Large intestine (tissue), 3 donors: ENCODE data around the gene ZNF688. TPM values are rescaled to one million over a fixed set of nuclear protein-coding genes. Genes with fewer than 3 reads are reported as not detected.

Source experiments
- DNase-seq, 2 donors: peaks; one replicate each; pipeline versions ENCODE4 v3.0.0 to v3.0.0-alpha.2; 2013
- H3K27ac ChIP-seq: one replicate; pipeline ENCODE4 v1.5.1; 2013; ENCODE audit warnings: low read length
- H3K27me3 ChIP-seq: 2 replicates; pipeline ENCODE4 v1.6.1; 2013; ENCODE audit warnings: low read length; ENCODE audit not compliant: control insufficient read depth, insufficient read depth
- H3K36me3 ChIP-seq: 2 replicates; pipeline ENCODE4 v1.6.1; 2013; ENCODE audit warnings: low read length; ENCODE audit not compliant: control insufficient read depth, insufficient read depth
- H3K4me1 ChIP-seq: one replicate; pipeline ENCODE4 v1.6.1; 2013; ENCODE audit warnings: low read length; ENCODE audit not compliant: control insufficient read depth, insufficient read depth
- H3K4me3 ChIP-seq: one replicate; pipeline ENCODE4 v1.5.1; 2013; ENCODE audit warnings: low read length
- H3K9me3 ChIP-seq: one replicate; pipeline ENCODE4 v1.6.1; 2013; ENCODE audit warnings: mild to moderate bottlenecking, low read depth, low read length, moderate library complexity; ENCODE audit not compliant: control insufficient read depth
- WGBS: methylation state at CpG from one replicate; pipeline ENCODE4 v1.1.5; 2013; ENCODE audit warnings: low lambda C conversion rate; ENCODE audit not compliant: insufficient coverage; 5-methylcytosine and 5-hydroxymethylcytosine counted together
- polyA plus RNA-seq: library from polyadenylated mRNA; unstranded; fragments of 120-200 nt; gene quantifications from one replicate; pipeline ENCODE4 v1.2.1, GENCODE V29; 2013

The ZNF688 gene
- polyA plus RNA-seq, 1 donor: 15.8 TPM

- no peak overlapping the region for H3K27ac ChIP-seq
- H3K4me1 ChIP-seq: peaks cover 46% of the 10 kb centered on the region
- peak in 1 of 2 donors; percentile 44 for DNase-seq
- no CpG with 5 or more reads among the region's 10 CpGs for WGBS
- peak overlapping the region; percentile 20 for H3K4me3 ChIP-seq
- peaks cover 37% of the 10 kb centered on the region for H3K36me3 ChIP-seq
- H3K9me3 ChIP-seq: peaks cover 10% of the 10 kb centered on the region
- H3K27me3 ChIP-seq: no peaks in the 10 kb centered on the region
These were observed 15.4 kb downstream of the ZNF688 start for GRCh38 chr16:30556125-30556473.

- Histone ChIP-seq H3K4me3 (peak overlapping the region; percentile 20), H3K9me3 (peaks cover 10% of the 10 kb centered on the region), H3K4me1 (peaks cover 46% of the 10 kb centered on the region), H3K27me3 (no peaks in the 10 kb centered on the region), H3K27ac (no peak overlapping the region), H3K36me3 (peaks cover 37% of the 10 kb centered on the region)
- DNase-seq: no peak
- WGBS: no CpG with 5 or more reads among the region's 69 CpGs
These were observed 16.0 kb downstream of the ZNF688 start for GRCh38 chr16:30555315-30556124.

- peaks cover 10% of the 10 kb centered on the region for H3K9me3 ChIP-seq
- no peak overlapping the region for H3K4me3 ChIP-seq
- peaks cover 37% of the 10 kb centered on the region for H3K36me3 ChIP-seq
- H3K27ac ChIP-seq: no peak overlapping the region
- H3K4me1 ChIP-seq: peaks cover 43% of the 10 kb centered on the region
- no peaks in the 10 kb centered on the region for H3K27me3 ChIP-seq
- DNase-seq: no peak
- WGBS: no CpG with 5 or more reads among the region's 18 CpGs
These were observed 16.8 kb downstream of the ZNF688 start for GRCh38 chr16:30554557-30555314.

GRCh38 chr16:30553393-30553899 lies 18.1 kb downstream of the ZNF688 start:
- H3K27me3 ChIP-seq: no peaks in the 10 kb centered on the region
- peak overlapping the region; percentile 2 for H3K27ac ChIP-seq
- whole genome bisulfite sequencing: no CpG with 5 or more reads among the region's 2 CpGs
- peaks cover 10% of the 10 kb centered on the region for H3K9me3 ChIP-seq
- H3K4me1 ChIP-seq: peaks cover 47% of the 10 kb centered on the region
- no peak for DNase-seq
- no peak overlapping the region for H3K4me3 ChIP-seq
- peaks cover 37% of the 10 kb centered on the region for H3K36me3 ChIP-seq

GRCh38 chr16:30552956-30553355 lies 18.6 kb downstream of the ZNF688 start:
- H3K4me1 ChIP-seq: peaks cover 52% of the 10 kb centered on the region
- H3K27me3 ChIP-seq: no peaks in the 10 kb centered on the region
- DNase-seq: no peak
- no peak overlapping the region for H3K4me3 ChIP-seq
- peaks cover 37% of the 10 kb centered on the region for H3K36me3 ChIP-seq
- no CpG with 5 or more reads among the region's 4 CpGs for WGBS
- H3K9me3 ChIP-seq: peaks cover 9% of the 10 kb centered on the region
- peak overlapping the region; percentile 2 for H3K27ac ChIP-seq

- Histone ChIP-seq H3K27ac (peak overlapping the region; percentile 39), H3K27me3 (no peaks in the 10 kb centered on the region), H3K4me1 (peaks cover 55% of the 10 kb centered on the region), H3K4me3 (no peak overlapping the region), H3K9me3 (peaks cover 11% of the 10 kb centered on the region), H3K36me3 (peaks cover 37% of the 10 kb centered on the region)
- 69% methylated on average over 2 of the region's 3 CpGs for WGBS
- DNase-seq: peak in 1 of 2 donors; percentile 43
These were observed 19.7 kb downstream of the ZNF688 start for GRCh38 chr16:30551781-30552180.

GRCh38 chr16:30548416-30549253 lies 22.9 kb downstream of the ZNF688 start:
- Histone ChIP-seq H3K4me1 (peaks cover 48% of the 10 kb centered on the region), H3K27ac (peak overlapping the region; percentile 87), H3K4me3 (no peak overlapping the region), H3K36me3 (peaks cover 8% of the 10 kb centered on the region), H3K27me3 (no peaks in the 10 kb centered on the region), H3K9me3 (peaks cover 5% of the 10 kb centered on the region)
- peak in 1 of 2 donors; percentile 66 for DNase-seq
- WGBS: no CpG with 5 or more reads among the region's 8 CpGs

GRCh38 chr16:30546115-30546514 lies 25.4 kb downstream of the ZNF688 start:
- Histone ChIP-seq H3K4me1 (peaks cover 53% of the 10 kb centered on the region), H3K36me3 (no peaks in the 10 kb centered on the region), H3K27ac (no peak overlapping the region), H3K4me3 (no peak overlapping the region), H3K27me3 (no peaks in the 10 kb centered on the region), H3K9me3 (peaks cover 5% of the 10 kb centered on the region)
- WGBS: 87% methylated on average over 8 of the region's 8 CpGs
- no peak for DNase-seq

GRCh38 chr16:30543067-30543466 lies 28.4 kb downstream of the ZNF688 start:
- WGBS: 80% methylated on average over 1 of the region's 5 CpGs
- H3K4me1 ChIP-seq: peaks cover 62% of the 10 kb centered on the region
- peak overlapping the region; percentile 86 for H3K27ac ChIP-seq
- no peaks in the 10 kb centered on the region for H3K27me3 ChIP-seq
- peak overlapping the region; percentile 23 for H3K4me3 ChIP-seq
- DNase-seq: no peak
- no peaks in the 10 kb centered on the region for H3K36me3 ChIP-seq
- peaks cover 5% of the 10 kb centered on the region for H3K9me3 ChIP-seq
